Ishikawa (cell line): Measurements from ENCODE around the gene FOSL1.

Experiments used
- CREB1 ChIP-seq: IDR thresholded peaks from 2 replicates; pipeline ENCODE4 v1.6.1; 2012; ENCODE audit warnings: low read depth
- EP300 ChIP-seq: IDR thresholded peaks from 2 replicates; pipeline ENCODE4 v1.6.1; 2012; ENCODE audit warnings: borderline replicate concordance
- TAF1 ChIP-seq: IDR thresholded peaks from 2 replicates; pipeline ENCODE4 v1.6.1; 2012; ENCODE audit warnings: low read depth, mild to moderate bottlenecking
- ZBTB7A ChIP-seq: IDR thresholded peaks from 2 replicates; pipeline ENCODE4 v1.6.1; 2012; ENCODE audit warnings: low read depth
- TF ChIP-seq, protein P1 (sequence below): IDR thresholded peaks from 2 replicates; pipeline ENCODE4 v1.6.1; 2012

DNA sequence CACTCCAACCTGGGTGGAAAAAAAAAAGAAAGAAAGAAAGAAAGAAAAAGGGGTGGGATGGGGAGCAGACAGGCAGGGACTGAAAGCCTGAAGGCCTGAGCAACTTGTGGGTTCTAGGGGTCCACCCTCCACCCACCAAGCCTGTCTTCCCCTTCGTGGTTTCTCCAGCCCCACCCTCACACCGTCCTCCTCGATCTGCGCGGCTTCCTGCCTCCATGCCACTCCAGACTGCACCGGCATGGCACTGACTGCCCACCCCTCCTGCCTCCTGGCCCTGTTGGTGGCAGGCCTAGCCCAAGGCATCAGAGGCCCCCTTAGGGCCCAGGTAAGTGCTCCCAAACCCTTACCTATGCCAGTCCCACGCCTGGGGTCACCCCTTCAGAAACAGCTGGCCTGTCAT is 20.6 kb downstream of the FOSL1 start, which contains the start of gene CTSW:
- TF ChIP-seq ZBTB7A = no peak
- no peak for TF ChIP-seq TAF1
- TF ChIP-seq, protein P1, sequence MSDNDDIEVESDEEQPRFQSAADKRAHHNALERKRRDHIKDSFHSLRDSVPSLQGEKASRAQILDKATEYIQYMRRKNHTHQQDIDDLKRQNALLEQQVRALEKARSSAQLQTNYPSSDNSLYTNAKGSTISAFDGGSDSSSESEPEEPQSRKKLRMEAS = no peak
- TF ChIP-seq EP300 = no peak
- no peak for TF ChIP-seq CREB1
